H7 (cell line): ENCODE results near the gene SYNDIG1. TPM values are rescaled to one million over a fixed set of nuclear protein-coding genes. Genes with fewer than 3 reads are reported as not detected.

ENCODE experiments used
- DNase-seq: peaks from one replicate; pipeline ENCODE4 v3.0.0; 2012
- H3K27me3 ChIP-seq: 2 replicates; pipeline ENCODE4 v1.6.0; 2011; ENCODE audit warnings: mild to moderate bottlenecking, low read length; ENCODE audit not compliant: control insufficient read depth, insufficient read depth
- H3K36me3 ChIP-seq: replicated peaks from 2 replicates; pipeline ENCODE4 v1.5.1; 2011; ENCODE audit warnings: low read length; ENCODE audit not compliant: control insufficient read depth, insufficient read depth
- H3K4me3 ChIP-seq: 2 replicates; pipeline ENCODE4 v1.5.1; 2011; ENCODE audit warnings: low read depth, mild to moderate bottlenecking, control low read depth, low read length, moderate library complexity; ENCODE audit not compliant: insufficient read depth
- total RNA-seq: library from RNA; depleted of rRNA; stranded (reverse); fragments of >200 nt; shearing (Covaris generic); gene quantifications from 2 replicates; pipeline ENCODE4 v1.2.3, GENCODE V29; 2014

Gene SYNDIG1
- total RNA-seq, 1 experiment from 2014 or later = 9.2 TPM

GRCh38 chr20:24704899-24705298 lies 235.5 kb downstream of the SYNDIG1 start:
- H3K27me3 ChIP-seq = no peaks in the 10 kb centered on the region
- no peak for DNase-seq
- H3K4me3 ChIP-seq = no peak overlapping the region
- no peaks in the 10 kb centered on the region for H3K36me3 ChIP-seq

GRCh38 chr20:24705486-24705885 lies 236.1 kb downstream of the SYNDIG1 start:
- no peaks in the 10 kb centered on the region for H3K36me3 ChIP-seq
- H3K4me3 ChIP-seq = no peak overlapping the region
- no peaks in the 10 kb centered on the region for H3K27me3 ChIP-seq
- no peak for DNase-seq

- no peak for DNase-seq
- Histone ChIP-seq H3K27me3 (no peaks in the 10 kb centered on the region), H3K36me3 (no peaks in the 10 kb centered on the region), H3K4me3 (no peak overlapping the region)
Observed at GRCh38 chr20:24708411-24709295, 239.2 kb downstream of the SYNDIG1 start.
